ENCODE results near the gene NOSIP. TPM values are rescaled to one million over a fixed set of nuclear protein-coding genes. Genes with fewer than 3 reads are reported as not detected.
A peak's percentile ranks its signal among the peaks of the same experiment; 100 is the strongest.

Gene NOSIP
- total RNA-seq, 2 donors from 2014 or later = 30.8 to 46.8 TPM

GRCh38 chr19:49594157-49594992, 14.0 kb upstream of the NOSIP start:
- Histone ChIP-seq H3K27me3 (replicated peaks; ENCODE audit: insufficient read depth) (no peaks in the 10 kb centered on the region), H3K9me3 (no peaks in the 10 kb centered on the region), H3K4me3 (no peak overlapping the region), H3K4me1 (ENCODE audit: control insufficient read depth in 1 of 2, low read depth in 2 of 2) (peaks cover 13 to 18% of the 10 kb centered on the region in 2 donors), H3K36me3 (peaks cover 33% of the 10 kb centered on the region), H3K27ac (peak overlapping the region; percentile 68 to 83)
- ATAC-seq (ENCODE audit: insufficient number of reproducible peaks, low FRiP score, low read depth) (no peak), DNase-seq (ENCODE audit: low spot score) (no peak)
- TF ChIP-seq CTCF (IDR thresholded peaks at IDR 0.05) = no peak

- H3K9me3 ChIP-seq = no peaks in the 10 kb centered on the region
- H3K4me1 ChIP-seq (ENCODE audit: control insufficient read depth in 1 of 2, low read depth in 2 of 2) = peaks cover 13 to 18% of the 10 kb centered on the region in 2 donors
- TF ChIP-seq CTCF (IDR thresholded peaks at IDR 0.05) = no peak
- H3K27ac ChIP-seq = peak overlapping the region; percentile 68 to 83
- ATAC-seq (ENCODE audit: insufficient number of reproducible peaks, low FRiP score, low read depth) (peak; percentile 77), DNase-seq (ENCODE audit: low spot score) (peak; percentile 86)
- H3K4me3 ChIP-seq = peak overlapping the region; percentile 80
- no peaks in the 10 kb centered on the region for H3K27me3 ChIP-seq (replicated peaks; ENCODE audit: insufficient read depth)
- peaks cover 24% of the 10 kb centered on the region for H3K36me3 ChIP-seq
Measured at GRCh38 chr19:49593233-49594113, 13.1 kb upstream of the NOSIP start.

GRCh38 chr19:49592486-49593232, 12.3 kb upstream of the NOSIP start:
- DNase-seq (ENCODE audit: low spot score) = no peak
- Histone ChIP-seq H3K4me1 (ENCODE audit: control insufficient read depth in 1 of 2, low read depth in 2 of 2) (peaks cover 13 to 18% of the 10 kb centered on the region in 2 donors), H3K9me3 (no peaks in the 10 kb centered on the region), H3K27me3 (replicated peaks; ENCODE audit: insufficient read depth) (no peaks in the 10 kb centered on the region), H3K27ac (peak overlapping the region; percentile 68 to 83), H3K4me3 (peak overlapping the region; percentile 80), H3K36me3 (peaks cover 24% of the 10 kb centered on the region)
- no peak for TF ChIP-seq CTCF (IDR thresholded peaks at IDR 0.05)
- ATAC-seq (ENCODE audit: insufficient number of reproducible peaks, low FRiP score, low read depth) = no peak

- H3K4me1 ChIP-seq (ENCODE audit: control insufficient read depth in 1 of 2, low read depth in 2 of 2) = peaks cover 13 to 18% of the 10 kb centered on the region in 2 donors
- ATAC-seq (ENCODE audit: insufficient number of reproducible peaks, low FRiP score, low read depth) (no peak), DNase-seq (ENCODE audit: low spot score) (no peak)
- peaks cover 24% of the 10 kb centered on the region for H3K36me3 ChIP-seq
- H3K9me3 ChIP-seq = no peaks in the 10 kb centered on the region
- H3K4me3 ChIP-seq = peak overlapping the region; percentile 80
- H3K27ac ChIP-seq = peak overlapping the region; percentile 68 to 83
- peak; percentile 6 for TF ChIP-seq CTCF (IDR thresholded peaks at IDR 0.05)
- no peaks in the 10 kb centered on the region for H3K27me3 ChIP-seq (replicated peaks; ENCODE audit: insufficient read depth)
Measured at GRCh38 chr19:49591731-49592485, 11.6 kb upstream of the NOSIP start.

Measured in thoracic aorta (tissue), 2 donors.